GM23248 (cell line): ENCODE results near the gene URM1. TPM values are rescaled to one million over a fixed set of nuclear protein-coding genes. Genes with fewer than 3 reads are reported as not detected.
A peak's percentile ranks its signal among the peaks of the same experiment; 100 is the strongest.

Source experiments
- DNase-seq: peaks from one replicate; pipeline ENCODE4 v3.0.0-alpha.2; 2015
- H2AFZ ChIP-seq: fragments of 200-600 bp; sonication (generic); 2 replicates; pipeline ENCODE4 v1.6.1; 2016; ENCODE audit warnings: antibody characterized with exemption
- H3F3A ChIP-seq: fragments of 200-600 bp; sonication (generic); 2 replicates; pipeline ENCODE4 v1.6.1; 2016; ENCODE audit warnings: mild to moderate bottlenecking, antibody characterized with exemption, mixed run types; ENCODE audit not compliant: insufficient read depth
- H3K27ac ChIP-seq: fragments of 200-600 bp; sonication (generic); 2 replicates; pipeline ENCODE4 v1.5.1; 2016; ENCODE audit warnings: mild to moderate bottlenecking
- H3K27me3 ChIP-seq: fragments of 200-600 bp; sonication (generic); replicated peaks from 2 replicates; pipeline ENCODE4 v1.6.1; 2016; ENCODE audit warnings: mild to moderate bottlenecking; ENCODE audit not compliant: insufficient read depth
- H3K36me3 ChIP-seq: fragments of 200-600 bp; sonication (generic); 2 replicates; pipeline ENCODE4 v1.6.1; 2016; ENCODE audit warnings: low read depth, mild to moderate bottlenecking
- H3K4me1 ChIP-seq: fragments of 200-600 bp; sonication (generic); 2 replicates; pipeline ENCODE4 v1.6.1; 2016; ENCODE audit warnings: mild to moderate bottlenecking; ENCODE audit not compliant: insufficient read depth
- H3K4me2 ChIP-seq: fragments of 200-600 bp; sonication (generic); one replicate; pipeline ENCODE4 v1.6.1; 2016; ENCODE audit warnings: mild to moderate bottlenecking; ENCODE audit not compliant: unreplicated experiment
- H3K4me3 ChIP-seq: fragments of 200-600 bp; sonication (generic); 2 replicates; pipeline ENCODE4 v1.5.1; 2016; ENCODE audit warnings: mild to moderate bottlenecking
- H3K79me2 ChIP-seq: fragments of 200-600 bp; sonication (generic); 2 replicates; pipeline ENCODE4 v1.6.1; 2016; ENCODE audit warnings: mild to moderate bottlenecking; ENCODE audit not compliant: insufficient read depth
- H3K9ac ChIP-seq: fragments of 200-600 bp; sonication (generic); 2 replicates; pipeline ENCODE4 v1.6.1; 2016; ENCODE audit warnings: mild to moderate bottlenecking
- H3K9me2 ChIP-seq: fragments of 200-600 bp; sonication (generic); 2 replicates; pipeline ENCODE4 v1.6.1; 2016; ENCODE audit warnings: mixed run types, mild to moderate bottlenecking, moderate library complexity; ENCODE audit not compliant: insufficient read depth
- H3K9me3 ChIP-seq: fragments of 200-600 bp; sonication (generic); one replicate; pipeline ENCODE4 v1.6.1; 2017; ENCODE audit warnings: low read depth
- H4K20me1 ChIP-seq: fragments of 200-600 bp; sonication (generic); 2 replicates; pipeline ENCODE4 v1.6.0; 2016; ENCODE audit not compliant: insufficient read depth
- EZH2 ChIP-seq: fragments of 200-600 bp; sonication (generic); IDR thresholded peaks from 2 replicates; pipeline ENCODE4 v1.6.1; 2018; ENCODE audit warnings: antibody characterized with exemption, mild to moderate bottlenecking; ENCODE audit not compliant: insufficient read depth, poor library complexity, severe bottlenecking
- EZH2phosphoT487 ChIP-seq: fragments of 200-600 bp; sonication (generic); IDR thresholded peaks from 2 replicates; pipeline ENCODE4 v1.6.1; 2018; ENCODE audit warnings: antibody characterized with exemption, moderate library complexity, mild to moderate bottlenecking, low read depth; ENCODE audit not compliant: insufficient read depth
- WGBS, 2 experiments: methylation state at CpG; one replicate each; pipeline ENCODE4 v1.1.6; 2015 to 2017; ENCODE audit warnings: low lambda C conversion rate in 2 of 2, low coverage in 1 of 2; ENCODE audit errors: missing lambda C conversion rate in 2 of 2; 5-methylcytosine and 5-hydroxymethylcytosine counted together
- in situ Hi-C: fragments of 300-500 bp; cut with MboI; formaldehyde crosslinking; loops from 2 replicates; pipeline ENCODE4 v1.15.0; 2020
- polyA plus RNA-seq: library from polyadenylated mRNA; unstranded; fragments of >200 nt; fragmentation: Nextera tagmentation; extraction: Ambion mirVana; gene quantifications from 2 replicates; pipeline ENCODE4 v1.2.1, GENCODE V29; 2016
- total RNA-seq: library from RNA; depleted of rRNA; stranded (reverse); fragments of >200 nt; shearing (Covaris generic); gene quantifications from 2 replicates; pipeline ENCODE4 v1.2.3, GENCODE V29; 2014

URM1 gene
- total and polyA plus RNA-seq, 2 experiments from 2014 or later = 59.2 to 64.4 TPM

DNA sequence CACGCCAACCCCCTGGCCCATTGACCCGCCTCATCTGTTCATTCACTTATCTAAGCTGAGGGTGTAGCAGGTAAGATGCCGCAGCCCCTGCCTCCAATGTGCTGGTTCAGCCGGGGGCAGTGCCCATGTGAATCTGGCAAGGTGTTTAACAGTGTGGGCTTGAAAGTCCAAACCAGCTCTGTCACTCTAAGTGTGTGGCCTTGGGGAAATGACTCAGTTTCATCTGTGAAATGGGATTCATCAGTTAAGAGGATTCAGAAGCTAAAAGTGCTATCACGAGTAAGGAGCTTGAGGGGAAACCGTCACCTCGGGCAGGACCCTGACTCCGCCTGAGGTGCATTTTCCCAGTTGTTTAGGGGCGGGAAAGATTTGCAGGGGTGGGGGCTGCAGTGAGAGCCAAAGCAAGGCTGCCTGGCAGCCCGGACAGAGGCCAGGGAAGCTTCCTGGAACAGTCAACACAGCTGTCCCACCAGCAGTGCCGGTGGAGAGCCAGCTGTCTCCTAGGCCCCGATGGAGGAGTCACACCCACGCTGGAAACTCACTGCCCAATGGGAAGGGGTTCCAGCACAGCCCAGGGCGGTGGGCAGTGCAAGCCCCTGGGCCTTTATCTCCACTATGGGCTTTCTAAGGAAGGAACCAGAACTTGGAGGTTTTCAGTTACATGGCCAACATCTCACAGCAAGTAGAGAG is 9.7 kb upstream of the URM1 start:
- Histone ChIP-seq H3K9me3 (no peaks in the 10 kb centered on the region), H3K9me2 (no peaks in the 10 kb centered on the region), H3K4me2 (peak overlapping the region; percentile 90), H3F3A (no peaks in the 10 kb centered on the region), H3K4me1 (peaks cover 7% of the 10 kb centered on the region; the same call in 1 of the 2 replicates), H3K36me3 (no peaks in the 10 kb centered on the region), H3K27ac (0 out of 2 replicates have a peak overlapping the region, but pooled peaks have one; percentile 5), H3K79me2 (no peaks in the 10 kb centered on the region), H3K4me3 (peak overlapping the region; percentile 70), H3K9ac (peak overlapping the region; percentile 31), H4K20me1 (no peaks in the 10 kb centered on the region), H2AFZ (peak overlapping the region; percentile 66), H3K27me3 (no peaks in the 10 kb centered on the region)
- WGBS, 2 experiments = 27 to 28% methylated on average over 14 of the region's 14 CpGs
- TF ChIP-seq EZH2 = no peak
- TF ChIP-seq EZH2phosphoT487 = no peak
- in situ Hi-C loops = no loop called here
- DNase-seq = peak; percentile 40

DNA sequence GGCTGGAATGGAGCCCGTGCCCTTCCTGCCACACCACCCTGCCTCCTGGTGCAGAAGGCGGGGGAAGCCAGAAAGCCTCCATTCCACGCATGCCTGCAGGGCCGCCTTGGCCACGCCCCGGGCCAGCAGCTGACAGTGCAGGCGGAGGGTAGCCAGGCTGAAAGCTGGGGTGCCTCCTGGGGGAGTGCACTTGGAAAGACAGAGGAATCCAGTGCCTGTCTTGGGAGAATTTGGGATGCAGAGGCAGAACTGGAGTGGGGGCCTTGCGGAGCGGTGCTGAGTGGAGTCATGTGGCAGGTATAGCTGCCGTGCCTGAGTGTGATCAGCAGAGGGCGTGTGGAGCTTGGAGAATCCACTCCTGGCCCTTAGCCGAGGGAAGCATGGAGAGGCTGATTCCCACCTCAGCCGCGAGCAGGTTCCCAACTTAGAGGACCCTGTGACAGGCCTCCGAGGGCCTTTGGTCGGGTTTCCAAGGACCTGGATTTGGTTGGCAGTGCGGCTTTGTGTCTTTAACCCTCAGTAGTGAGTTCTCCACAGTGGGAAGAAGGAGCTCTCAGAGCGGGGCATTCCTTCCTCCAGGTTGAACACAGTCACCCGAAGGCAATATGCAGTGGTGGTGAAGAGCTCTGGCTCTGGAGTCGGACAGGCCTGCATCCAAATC is 9.1 kb upstream of the URM1 start:
- Histone ChIP-seq H3K9me3 (no peaks in the 10 kb centered on the region), H3K9ac (peak overlapping the region; percentile 31), H3K4me3 (peak overlapping the region; percentile 70), H3K36me3 (no peaks in the 10 kb centered on the region), H3F3A (no peaks in the 10 kb centered on the region), H3K4me1 (peaks cover 7% of the 10 kb centered on the region; the same call in 1 of the 2 replicates), H2AFZ (peak overlapping the region; percentile 66), H3K79me2 (no peaks in the 10 kb centered on the region), H3K27me3 (no peaks in the 10 kb centered on the region), H3K27ac (peak overlapping the region; percentile 25; the same call in 1 of the 2 replicates), H3K9me2 (no peaks in the 10 kb centered on the region), H4K20me1 (no peaks in the 10 kb centered on the region), H3K4me2 (peak overlapping the region; percentile 90)
- in situ Hi-C loops = no loop called here
- 5 to 7% methylated on average over 20 of the region's 20 CpGs for whole genome bisulfite sequencing, 2 experiments
- DNase-seq = peak; percentile 93
- no peak for TF ChIP-seq EZH2phosphoT487
- TF ChIP-seq EZH2 = no peak

DNA sequence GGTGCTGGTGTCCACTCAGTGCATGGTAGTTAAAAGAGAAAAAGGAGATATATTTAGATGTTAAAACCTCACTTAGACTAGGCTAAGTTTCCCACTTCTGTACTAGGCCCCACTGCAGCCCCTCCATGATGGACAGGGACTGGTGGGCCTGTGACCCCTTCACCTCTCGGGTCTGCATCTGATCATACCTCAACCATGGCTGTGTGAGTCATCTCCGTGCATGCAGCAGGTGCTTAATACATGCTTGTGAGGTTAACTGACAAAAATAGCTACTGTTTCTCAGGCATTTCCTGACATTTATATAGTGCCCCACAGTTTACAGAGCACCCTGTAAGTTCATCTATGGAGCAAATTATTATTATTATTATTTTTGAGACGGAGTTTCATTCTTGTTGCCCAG is 8.4 kb upstream of the URM1 start:
- DNase-seq = no peak
- TF ChIP-seq EZH2phosphoT487 = no peak
- no peak for TF ChIP-seq EZH2
- no peaks in the 10 kb centered on the region for H3K79me2 ChIP-seq
- no peak overlapping the region for H3K4me2 ChIP-seq
- peaks cover 7% of the 10 kb centered on the region; the same call in 1 of the 2 replicates for H3K4me1 ChIP-seq
- H3K27ac ChIP-seq = no peak overlapping the region
- 43 to 58% methylated on average over 3 of the region's 3 CpGs for WGBS, 2 experiments
- no peak overlapping the region for H3K9ac ChIP-seq
- H3K9me3 ChIP-seq = no peaks in the 10 kb centered on the region
- H2AFZ ChIP-seq = no peak overlapping the region
- H3F3A ChIP-seq = no peaks in the 10 kb centered on the region
- H3K27me3 ChIP-seq = no peaks in the 10 kb centered on the region
- no peaks in the 10 kb centered on the region for H3K36me3 ChIP-seq
- no peaks in the 10 kb centered on the region for H3K9me2 ChIP-seq
- H4K20me1 ChIP-seq = no peaks in the 10 kb centered on the region
- in situ Hi-C loops = no loop called here
- H3K4me3 ChIP-seq = no peak overlapping the region

DNA sequence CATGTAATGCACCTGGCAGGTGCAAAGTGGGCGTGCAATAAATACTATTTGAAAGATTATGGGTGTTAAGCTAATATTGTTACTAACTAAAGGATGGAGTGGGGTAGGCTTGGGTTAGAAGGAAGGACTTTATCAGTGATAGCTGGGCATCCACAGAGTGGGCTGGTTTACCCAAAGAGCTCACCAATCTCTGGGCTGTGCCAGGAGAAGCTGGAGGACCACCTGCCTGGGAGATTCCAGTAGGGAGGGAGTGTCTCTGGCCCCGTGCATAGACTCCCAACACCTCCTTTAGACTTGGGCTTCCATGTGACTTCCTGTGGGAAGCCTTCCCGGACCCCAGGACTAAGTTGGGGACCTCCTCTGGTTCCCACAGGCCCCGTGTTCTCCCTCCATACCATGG is 5.6 kb upstream of the URM1 start:
- H2AFZ ChIP-seq = peak overlapping the region; percentile 92
- DNase-seq = no peak

More for the DNA sequence above, 5.6 kb upstream of the URM1 start:
- Histone ChIP-seq H3K4me1 (peaks cover 12% of the 10 kb centered on the region), H3K9ac (peak overlapping the region; percentile 70), H3K27me3 (no peaks in the 10 kb centered on the region), H3K4me2 (no peak overlapping the region), H3F3A (peaks cover 6% of the 10 kb centered on the region; the same call in 1 of the 2 replicates), H3K9me2 (no peaks in the 10 kb centered on the region), H3K4me3 (no peak overlapping the region), H3K36me3 (no peaks in the 10 kb centered on the region), H3K27ac (no peak overlapping the region), H3K79me2 (peaks cover 14% of the 10 kb centered on the region), H3K9me3 (no peaks in the 10 kb centered on the region), H4K20me1 (no peaks in the 10 kb centered on the region)
- in situ Hi-C loops = no loop called here
- no peak for TF ChIP-seq EZH2
- no peak for TF ChIP-seq EZH2phosphoT487
- 74 to 75% methylated on average over 4 of the region's 4 CpGs for WGBS, 2 experiments
